ENCODE results near the gene BZW2.

The BZW2 gene

DNA sequence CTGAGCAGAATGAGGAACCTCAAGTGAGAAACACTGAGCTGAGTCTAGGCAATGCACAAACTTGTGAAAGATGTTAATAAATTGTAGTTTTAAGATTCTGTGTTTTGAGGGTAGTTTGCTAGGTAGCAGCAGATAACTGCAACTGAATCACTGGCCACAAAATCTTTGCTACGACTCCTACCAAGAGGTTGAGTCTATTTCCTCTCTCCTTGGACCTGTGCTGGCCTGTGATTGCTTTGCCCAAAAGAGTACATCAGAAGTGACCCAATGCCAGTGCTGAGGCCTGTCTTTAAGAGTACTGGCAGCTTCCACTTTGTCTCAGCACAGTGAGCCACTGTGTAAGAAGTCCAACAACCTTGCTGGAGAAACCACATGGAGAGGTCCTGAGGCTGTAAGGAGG, 95.7 kb downstream of the BZW2 start:
- H3K18ac ChIP-seq (ENCODE audit: low read length), result no peak overlapping the region
- DNase-seq, result no peak
- H3K79me1 ChIP-seq (ENCODE audit: low read length), result no peaks in the 10 kb centered on the region
- H3K4me1 ChIP-seq (ENCODE audit: control insufficient read depth, low read depth, low read length), result peaks cover 2% of the 10 kb centered on the region
- H3K79me2 ChIP-seq (ENCODE audit: control insufficient read depth, insufficient read depth, low read length), result no peaks in the 10 kb centered on the region
- H3K27ac ChIP-seq (ENCODE audit: low read depth, low read length), result no peak overlapping the region
- H2BK120ac ChIP-seq (ENCODE audit: low read depth, low read length), result no peak overlapping the region
- H4K8ac ChIP-seq (ENCODE audit: low read depth, low read length), result no peak overlapping the region
- no peak overlapping the region for H3K23ac ChIP-seq (ENCODE audit: low read length)
- H3K4me3 ChIP-seq (ENCODE audit: low read length), result no peak overlapping the region
- no peak overlapping the region for H4K5ac ChIP-seq (ENCODE audit: low read length)
- H3K9ac ChIP-seq (ENCODE audit: low read length), result no peak overlapping the region
- no peak overlapping the region for H3K4ac ChIP-seq (ENCODE audit: low read depth, low read length)
- WGBS (ENCODE audit: extremely low coverage, insufficient coverage, low lambda C conversion rate), result no CpG with 5 or more reads among the region's 1 CpG
- no peak overlapping the region for H2AK5ac ChIP-seq (ENCODE audit: low read length)
- no peak overlapping the region for H3K56ac ChIP-seq (ENCODE audit: low read length)
- H3K27me3 ChIP-seq (ENCODE audit: insufficient read depth, low read length, poor library complexity), result no peaks in the 10 kb centered on the region
- H3K4me2 ChIP-seq (ENCODE audit: low read length), result no peak overlapping the region
- no peak overlapping the region for H2BK5ac ChIP-seq (ENCODE audit: low read length)
- H3K36me3 ChIP-seq (ENCODE audit: control insufficient read depth, insufficient read depth, low read length), result no peaks in the 10 kb centered on the region
- H2BK15ac ChIP-seq (replicated peaks; ENCODE audit: low read depth), result no peak overlapping the region

DNA sequence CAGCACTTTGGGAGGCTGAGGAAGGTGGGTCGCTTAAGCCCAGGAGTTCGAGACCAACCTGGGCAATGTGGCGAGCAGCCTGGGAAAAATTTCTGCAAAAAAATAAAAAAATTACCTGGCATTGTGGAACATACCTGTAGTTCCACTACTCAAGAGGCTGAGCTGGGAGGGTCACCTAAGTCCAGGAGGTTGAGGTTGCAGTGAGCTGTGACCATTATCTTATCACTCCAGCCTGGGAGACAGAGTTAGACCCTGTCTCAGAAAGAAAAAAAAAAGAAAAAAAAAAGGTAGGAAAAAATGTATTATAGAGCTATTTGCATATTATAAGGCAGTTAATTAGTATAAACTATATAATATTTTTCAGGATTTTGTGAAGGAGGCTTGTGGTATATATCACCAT, 96.6 kb downstream of the BZW2 start:
- no peak overlapping the region for H3K56ac ChIP-seq (ENCODE audit: low read length)
- no peak overlapping the region for H2AK5ac ChIP-seq (ENCODE audit: low read length)
- peaks cover 2% of the 10 kb centered on the region for H3K4me1 ChIP-seq (ENCODE audit: control insufficient read depth, low read depth, low read length)
- H3K79me1 ChIP-seq (ENCODE audit: low read length), result no peaks in the 10 kb centered on the region
- no peak overlapping the region for H2BK120ac ChIP-seq (ENCODE audit: low read depth, low read length)
- H4K5ac ChIP-seq (ENCODE audit: low read length), result no peak overlapping the region
- H3K4ac ChIP-seq (ENCODE audit: low read depth, low read length), result no peak overlapping the region
- H3K9ac ChIP-seq (ENCODE audit: low read length), result no peak overlapping the region
- H3K4me2 ChIP-seq (ENCODE audit: low read length), result no peak overlapping the region
- DNase-seq, result no peak
- no peaks in the 10 kb centered on the region for H3K79me2 ChIP-seq (ENCODE audit: control insufficient read depth, insufficient read depth, low read length)
- no peak overlapping the region for H3K27ac ChIP-seq (ENCODE audit: low read depth, low read length)
- no peak overlapping the region for H3K18ac ChIP-seq (ENCODE audit: low read length)
- H3K36me3 ChIP-seq (ENCODE audit: control insufficient read depth, insufficient read depth, low read length), result no peaks in the 10 kb centered on the region
- no peak overlapping the region for H3K23ac ChIP-seq (ENCODE audit: low read length)
- peak overlapping the region; percentile 65 for H2BK15ac ChIP-seq (replicated peaks; ENCODE audit: low read depth)
- H4K8ac ChIP-seq (ENCODE audit: low read depth, low read length), result no peak overlapping the region
- WGBS (ENCODE audit: extremely low coverage, insufficient coverage, low lambda C conversion rate), result no CpG with 5 or more reads among the region's 3 CpGs
- no peak overlapping the region for H3K4me3 ChIP-seq (ENCODE audit: low read length)
- no peak overlapping the region for H2BK5ac ChIP-seq (ENCODE audit: low read length)
- H3K27me3 ChIP-seq (ENCODE audit: insufficient read depth, low read length, poor library complexity), result no peaks in the 10 kb centered on the region

DNA sequence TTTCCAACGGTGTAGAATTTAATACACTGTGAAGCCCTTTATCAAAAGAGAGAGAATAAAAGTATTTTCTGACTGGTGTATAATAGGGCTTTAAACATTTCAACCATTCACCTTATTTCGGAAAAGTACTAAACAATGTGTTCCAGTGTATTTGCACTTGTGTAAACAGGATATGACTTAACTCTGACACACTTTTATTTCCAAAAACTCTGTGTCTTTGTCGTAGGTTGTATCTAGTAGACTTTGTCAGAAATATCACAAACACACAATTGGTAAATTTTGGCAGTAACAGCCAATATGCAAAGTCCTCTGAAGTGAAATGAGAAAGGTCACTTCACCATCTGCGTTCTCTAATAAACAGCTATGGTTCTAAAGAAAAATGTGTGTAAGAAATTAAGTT, 97.3 kb downstream of the BZW2 start:
- Histone ChIP-seq H2AK5ac (ENCODE audit: low read length) (no peak overlapping the region), H3K36me3 (ENCODE audit: control insufficient read depth, insufficient read depth, low read length) (no peaks in the 10 kb centered on the region), H2BK15ac (replicated peaks; ENCODE audit: low read depth) (no peak overlapping the region), H3K27me3 (ENCODE audit: insufficient read depth, low read length, poor library complexity) (no peaks in the 10 kb centered on the region), H3K18ac (ENCODE audit: low read length) (no peak overlapping the region), H2BK120ac (ENCODE audit: low read depth, low read length) (no peak overlapping the region), H3K23ac (ENCODE audit: low read length) (no peak overlapping the region), H3K4me2 (ENCODE audit: low read length) (no peak overlapping the region), H3K79me2 (ENCODE audit: control insufficient read depth, insufficient read depth, low read length) (no peaks in the 10 kb centered on the region), H3K56ac (ENCODE audit: low read length) (no peak overlapping the region), H4K8ac (ENCODE audit: low read depth, low read length) (no peak overlapping the region), H3K27ac (ENCODE audit: low read depth, low read length) (no peak overlapping the region), H3K4me1 (ENCODE audit: control insufficient read depth, low read depth, low read length) (peaks cover 2% of the 10 kb centered on the region), H3K9ac (ENCODE audit: low read length) (no peak overlapping the region), H3K4ac (ENCODE audit: low read depth, low read length) (no peak overlapping the region), H2BK5ac (ENCODE audit: low read length) (no peak overlapping the region), H4K5ac (ENCODE audit: low read length) (no peak overlapping the region), H3K4me3 (ENCODE audit: low read length) (no peak overlapping the region), H3K79me1 (ENCODE audit: low read length) (no peaks in the 10 kb centered on the region)
- DNase-seq, result no peak
- no CpG with 5 or more reads among the region's 4 CpGs for WGBS (ENCODE audit: extremely low coverage, insufficient coverage, low lambda C conversion rate)

DNA sequence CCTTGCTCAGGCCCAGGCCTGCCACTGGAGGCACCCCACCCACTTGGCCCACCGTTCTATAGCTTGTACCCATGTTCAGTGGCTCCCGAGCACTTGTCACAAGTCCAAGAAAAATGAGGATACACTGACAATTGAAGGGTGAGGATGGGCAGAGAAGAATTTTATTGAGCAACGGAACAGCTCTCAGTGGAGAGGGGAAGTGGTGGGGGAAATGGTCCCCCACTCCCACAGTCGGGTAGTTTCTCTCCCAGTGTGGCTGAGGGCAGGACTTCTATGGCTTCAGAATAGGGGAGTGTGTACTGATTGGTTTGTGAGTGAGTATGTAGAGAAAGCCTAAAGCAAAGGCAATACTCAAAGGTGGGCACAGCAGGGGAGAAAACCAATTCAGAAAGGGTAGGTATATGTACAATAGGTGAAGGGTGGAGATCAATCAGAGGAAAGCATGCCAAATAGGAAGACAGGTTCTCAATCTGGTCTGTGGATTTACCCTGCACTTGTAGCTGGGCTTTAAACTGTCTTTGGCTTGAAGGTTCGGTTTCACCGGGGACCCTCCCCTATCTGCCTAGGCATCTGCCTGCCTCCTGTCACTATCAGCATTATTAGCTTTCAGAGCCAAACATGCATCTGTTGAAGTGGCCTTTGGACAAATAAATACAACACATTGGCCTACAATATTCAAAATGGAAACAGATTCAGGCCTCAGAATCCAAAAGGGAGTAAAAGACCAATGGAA, 98.7 kb downstream of the BZW2 start:
- Histone ChIP-seq H3K9ac (ENCODE audit: low read length) (no peak overlapping the region), H4K5ac (ENCODE audit: low read length) (no peak overlapping the region), H4K8ac (ENCODE audit: low read depth, low read length) (no peak overlapping the region), H3K56ac (ENCODE audit: low read length) (no peak overlapping the region), H3K4me3 (ENCODE audit: low read length) (no peak overlapping the region), H3K79me2 (ENCODE audit: control insufficient read depth, insufficient read depth, low read length) (no peaks in the 10 kb centered on the region), H3K18ac (ENCODE audit: low read length) (no peak overlapping the region), H3K27me3 (ENCODE audit: insufficient read depth, low read length, poor library complexity) (no peaks in the 10 kb centered on the region), H2BK120ac (ENCODE audit: low read depth, low read length) (no peak overlapping the region), H2AK5ac (ENCODE audit: low read length) (no peak overlapping the region), H2BK5ac (ENCODE audit: low read length) (no peak overlapping the region), H3K36me3 (ENCODE audit: control insufficient read depth, insufficient read depth, low read length) (no peaks in the 10 kb centered on the region), H3K23ac (ENCODE audit: low read length) (no peak overlapping the region), H3K4ac (ENCODE audit: low read depth, low read length) (no peak overlapping the region), H3K4me1 (ENCODE audit: control insufficient read depth, low read depth, low read length) (peaks cover 2% of the 10 kb centered on the region), H3K4me2 (ENCODE audit: low read length) (no peak overlapping the region), H3K79me1 (ENCODE audit: low read length) (no peaks in the 10 kb centered on the region), H2BK15ac (replicated peaks; ENCODE audit: low read depth) (no peak overlapping the region), H3K27ac (ENCODE audit: low read depth, low read length) (no peak overlapping the region)
- DNase-seq, result no peak
- no CpG with 5 or more reads among the region's 6 CpGs for WGBS (ENCODE audit: extremely low coverage, insufficient coverage, low lambda C conversion rate)

DNA sequence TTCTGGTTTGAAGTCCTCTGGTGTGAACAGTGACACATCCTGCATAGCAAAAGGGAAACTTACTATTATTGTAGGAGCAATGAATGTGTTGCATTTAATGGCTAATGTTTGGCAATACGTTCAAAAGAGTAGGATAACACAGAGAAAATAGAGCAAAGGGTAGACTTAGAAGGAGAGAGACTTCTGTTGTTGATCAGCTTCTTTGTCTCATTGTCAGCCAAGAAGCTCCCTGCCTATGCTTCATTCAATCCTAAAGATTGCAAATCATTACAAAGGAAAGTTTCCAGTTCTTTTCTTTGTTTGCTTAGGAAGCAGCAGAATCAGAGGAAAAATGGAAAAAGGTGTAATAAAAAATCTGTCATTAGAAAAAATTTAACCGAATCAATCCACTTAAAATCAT, 99.7 kb downstream of the BZW2 start:
- Histone ChIP-seq H3K18ac (ENCODE audit: low read length) (no peak overlapping the region), H3K4me1 (ENCODE audit: control insufficient read depth, low read depth, low read length) (no peaks in the 10 kb centered on the region), H3K79me2 (ENCODE audit: control insufficient read depth, insufficient read depth, low read length) (no peaks in the 10 kb centered on the region), H3K27me3 (ENCODE audit: insufficient read depth, low read length, poor library complexity) (no peaks in the 10 kb centered on the region), H3K79me1 (ENCODE audit: low read length) (no peaks in the 10 kb centered on the region), H4K5ac (ENCODE audit: low read length) (no peak overlapping the region), H3K23ac (ENCODE audit: low read length) (no peak overlapping the region), H2BK15ac (replicated peaks; ENCODE audit: low read depth) (no peak overlapping the region), H3K4me3 (ENCODE audit: low read length) (no peak overlapping the region), H3K36me3 (ENCODE audit: control insufficient read depth, insufficient read depth, low read length) (no peaks in the 10 kb centered on the region), H3K56ac (ENCODE audit: low read length) (no peak overlapping the region), H3K4me2 (ENCODE audit: low read length) (no peak overlapping the region), H2AK5ac (ENCODE audit: low read length) (no peak overlapping the region), H2BK5ac (ENCODE audit: low read length) (no peak overlapping the region), H2BK120ac (ENCODE audit: low read depth, low read length) (no peak overlapping the region), H3K4ac (ENCODE audit: low read depth, low read length) (no peak overlapping the region), H3K9ac (ENCODE audit: low read length) (no peak overlapping the region), H4K8ac (ENCODE audit: low read depth, low read length) (no peak overlapping the region), H3K27ac (ENCODE audit: low read depth, low read length) (no peak overlapping the region)
- WGBS (ENCODE audit: extremely low coverage, insufficient coverage, low lambda C conversion rate), result no CpG with 5 or more reads among the region's 2 CpGs
- DNase-seq, result no peak

DNA sequence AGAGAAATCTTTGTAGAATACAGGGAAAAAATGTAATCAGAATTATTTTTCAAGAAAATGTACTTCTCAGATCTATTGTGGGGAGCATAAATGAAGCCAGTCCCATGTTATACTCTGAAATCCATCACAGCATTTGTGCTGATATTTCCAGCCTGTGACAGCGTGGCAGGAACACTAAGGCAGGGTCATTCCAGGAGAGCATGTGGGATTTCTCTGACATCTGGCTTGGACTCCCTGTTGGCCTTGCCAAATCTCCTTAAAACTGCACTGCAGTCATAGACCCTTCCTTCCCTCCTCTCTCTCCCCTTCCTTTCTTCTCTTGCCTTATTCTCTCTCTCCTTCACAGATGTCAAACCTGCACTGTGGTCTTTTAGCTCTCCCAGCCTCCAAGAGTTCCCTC, 101.1 kb downstream of the BZW2 start:
- Histone ChIP-seq H3K4me1 (ENCODE audit: control insufficient read depth, low read depth, low read length) (no peaks in the 10 kb centered on the region), H3K4ac (ENCODE audit: low read depth, low read length) (no peak overlapping the region), H2BK5ac (ENCODE audit: low read length) (no peak overlapping the region), H3K18ac (ENCODE audit: low read length) (no peak overlapping the region), H3K56ac (ENCODE audit: low read length) (no peak overlapping the region), H3K4me2 (ENCODE audit: low read length) (no peak overlapping the region), H3K4me3 (ENCODE audit: low read length) (no peak overlapping the region), H3K23ac (ENCODE audit: low read length) (no peak overlapping the region), H3K27ac (ENCODE audit: low read depth, low read length) (no peak overlapping the region), H2AK5ac (ENCODE audit: low read length) (no peak overlapping the region), H3K27me3 (ENCODE audit: insufficient read depth, low read length, poor library complexity) (no peaks in the 10 kb centered on the region), H4K5ac (ENCODE audit: low read length) (no peak overlapping the region), H2BK120ac (ENCODE audit: low read depth, low read length) (no peak overlapping the region), H3K79me2 (ENCODE audit: control insufficient read depth, insufficient read depth, low read length) (no peaks in the 10 kb centered on the region), H3K9ac (ENCODE audit: low read length) (no peak overlapping the region), H2BK15ac (replicated peaks; ENCODE audit: low read depth) (no peak overlapping the region), H4K8ac (ENCODE audit: low read depth, low read length) (no peak overlapping the region), H3K79me1 (ENCODE audit: low read length) (no peaks in the 10 kb centered on the region), H3K36me3 (ENCODE audit: control insufficient read depth, insufficient read depth, low read length) (no peaks in the 10 kb centered on the region)
- no CpG with 5 or more reads among the region's 1 CpG for WGBS (ENCODE audit: extremely low coverage, insufficient coverage, low lambda C conversion rate)
- DNase-seq, result no peak
